Ovary (tissue), 9 donors: ENCODE measurements around the gene ROMO1. TPM values are rescaled to one million over a fixed set of nuclear protein-coding genes. Genes with fewer than 3 reads are reported as not detected.

Experiments
- DNase-seq, 5 donors: peaks; one replicate each; pipeline ENCODE4 v3.0.0-alpha.2; 2019 to 2020
- H3K27ac ChIP-seq, 2 donors: fragments of 200-600 bp; one replicate each; pipeline versions ENCODE4 v1.5.1 to v1.8.0; 2019 to 2022
- H3K27me3 ChIP-seq: fragments of 200-600 bp; one replicate; pipeline ENCODE4 v1.8.0; 2022
- H3K36me3 ChIP-seq: fragments of 200-600 bp; sonication (generic); one replicate; pipeline ENCODE4 v1.5.1; 2019
- H3K4me1 ChIP-seq: one replicate; pipeline ENCODE4 v1.8.1; 2013; ENCODE audit warnings: mild to moderate bottlenecking, moderate library complexity; ENCODE audit not compliant: insufficient read depth
- H3K4me3 ChIP-seq: fragments of 200-600 bp; sonication (generic); one replicate; pipeline ENCODE4 v1.5.1; 2017
- H3K9me3 ChIP-seq, 2 donors: fragments of 200-600 bp in 1 of 2; sonication (generic) in 1 of 2; one replicate each; pipeline versions ENCODE4 v1.5.1 to v1.8.1; 2013 to 2019; ENCODE audit warnings: mild to moderate bottlenecking in 1 of 2, moderate library complexity in 1 of 2
- EP300 ChIP-seq: sonication (generic); formaldehyde crosslinking; IDR thresholded peaks from one replicate; pipeline ENCODE4 v1.6.1; 2017; ENCODE audit warnings: antibody characterized with exemption
- POLR2A ChIP-seq: fragments of 450-650 bp; IDR thresholded peaks from one replicate; pipeline ENCODE4 v1.6.1; 2017; ENCODE audit warnings: antibody characterized with exemption, mild to moderate bottlenecking, moderate library complexity
- WGBS, 3 donors: extraction: QIAGEN DNeasy Blood & Tissue Kit in 1 of 3; methylation state at CpG; one replicate each; pipeline versions ENCODE4 v1.1.5 to v1.1.7; 2013 to 2017; 5-methylcytosine and 5-hydroxymethylcytosine counted together
- intact Hi-C, 4 donors: fragments of 100-400 bp; cut with DNase I; formaldehyde crosslinking; loops; one replicate each; pipeline versions ENCODE4 v1.11.0 to v1.15.1; 2022 to 2023
- polyA plus RNA-seq, 2 donors: library from polyadenylated mRNA; stranded (reverse); fragments of 200-250 nt in 1 of 2; fragments of 350-450 nt in 1 of 2; fragmentation: Illumina TruSeq in 1 of 2; extraction: RNeasy Lipid Tissue Mini Kit (QIAGEN cat#74804) in 1 of 2; gene quantifications; one replicate each; pipeline ENCODE4 v1.2.3, GENCODE V29; 2013 to 2014
- total RNA-seq, 7 donors: library from RNA; depleted of rRNA in 2 of 7; stranded (reverse); fragments of >200 nt in 2 of 7; fragmentation: NEBNext Ultra II Directional in 3 of 7; extraction: Animal tissue kit (Norgen Biotek cat#: 25700) in 3 of 7; gene quantifications; one replicate each; pipeline versions ENCODE4 v1.1.0 to v1.2.4, GENCODE V29; 2016 to 2023
- TF ChIP-seq, protein P1 (sequence below), 3 donors: fragments of 450-650 bp in 2 of 3; fragments of 200-600 bp in 1 of 3; IDR thresholded peaks; one replicate each; pipeline versions ENCODE4 v1.5.1 to v1.8.0; 2016 to 2022; ENCODE audit warnings: antibody characterized with exemption in 3 of 3, mild to moderate bottlenecking in 1 of 3
- donor health status: DM: no; HTN: no; CAD: no; lungs with moderate emphysema.
- donor health status: DM: no; HTN: no; CAD: no.
- donor health status: Bipolar disorder and iron deficiency.
- donor health status: DM: yes; HTN: yes; CAD: no.
- donor health status: DM: no; HTN: no; CAD: no.
- donor health status: DM: yes; HTN: yes; CAD: no.

The ROMO1 gene
- total and polyA plus RNA-seq, 9 donors, result 23.2 to 404 (median 112) TPM

DNA sequence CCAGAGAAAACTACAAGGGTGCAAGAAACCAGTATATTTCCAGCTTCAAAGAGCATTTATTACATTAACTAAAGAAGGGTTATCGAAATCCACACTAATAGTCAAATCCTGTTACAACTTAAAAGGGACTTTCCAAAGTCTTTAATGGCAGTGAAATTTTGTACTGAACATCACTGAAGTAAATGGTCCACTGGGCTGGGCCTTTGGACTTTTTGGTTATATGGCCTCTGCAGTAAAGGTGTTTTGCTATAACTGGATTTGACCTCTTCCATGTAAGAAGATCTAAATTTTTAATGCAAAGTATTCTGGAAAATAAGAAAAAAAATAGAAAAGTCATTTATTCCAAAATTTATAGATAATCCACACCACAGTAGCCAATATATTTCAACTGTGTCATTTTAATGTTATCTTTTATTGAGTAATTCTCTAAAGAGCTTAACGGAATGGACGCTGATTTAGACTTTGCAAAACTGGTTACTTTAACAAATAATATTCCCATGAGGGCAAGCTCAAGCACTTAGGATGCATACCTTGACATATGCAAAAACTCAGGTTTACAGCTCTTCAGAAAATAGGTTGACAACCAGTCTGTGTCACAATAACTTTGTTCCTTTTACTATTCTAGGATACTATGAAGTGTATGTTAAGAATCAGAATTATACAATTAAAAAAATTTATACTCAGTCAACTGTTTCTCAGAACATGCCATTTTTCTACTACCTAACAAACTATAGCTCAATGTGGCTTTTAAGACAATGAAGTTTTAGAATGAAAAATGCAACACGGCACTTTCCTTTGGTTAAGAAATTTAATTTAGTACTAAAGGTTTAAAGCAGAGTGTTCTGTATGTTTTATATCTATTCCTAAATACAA, 35.8 kb downstream of the ROMO1 start:
- intact Hi-C loops, result loop anchor here in 2 of 4 donors (5.0 to 10.0 kb wide), 2 partner anchors 33 to 150 kb away; no protein-coding TSS in a partner anchor
- Histone ChIP-seq H3K27ac (no peak overlapping the region), H3K4me3 (no peak overlapping the region), H3K27me3 (no peaks in the 10 kb centered on the region), H3K36me3 (no peaks in the 10 kb centered on the region), H3K4me1 (peaks cover 12% of the 10 kb centered on the region), H3K9me3 (no peaks in the 10 kb centered on the region)
- 53 to 61% (median 57%) methylated on average over 4 of the region's 4 CpGs for WGBS, 3 donors
- DNase-seq, result no peak
- TF ChIP-seq, protein P1, sequence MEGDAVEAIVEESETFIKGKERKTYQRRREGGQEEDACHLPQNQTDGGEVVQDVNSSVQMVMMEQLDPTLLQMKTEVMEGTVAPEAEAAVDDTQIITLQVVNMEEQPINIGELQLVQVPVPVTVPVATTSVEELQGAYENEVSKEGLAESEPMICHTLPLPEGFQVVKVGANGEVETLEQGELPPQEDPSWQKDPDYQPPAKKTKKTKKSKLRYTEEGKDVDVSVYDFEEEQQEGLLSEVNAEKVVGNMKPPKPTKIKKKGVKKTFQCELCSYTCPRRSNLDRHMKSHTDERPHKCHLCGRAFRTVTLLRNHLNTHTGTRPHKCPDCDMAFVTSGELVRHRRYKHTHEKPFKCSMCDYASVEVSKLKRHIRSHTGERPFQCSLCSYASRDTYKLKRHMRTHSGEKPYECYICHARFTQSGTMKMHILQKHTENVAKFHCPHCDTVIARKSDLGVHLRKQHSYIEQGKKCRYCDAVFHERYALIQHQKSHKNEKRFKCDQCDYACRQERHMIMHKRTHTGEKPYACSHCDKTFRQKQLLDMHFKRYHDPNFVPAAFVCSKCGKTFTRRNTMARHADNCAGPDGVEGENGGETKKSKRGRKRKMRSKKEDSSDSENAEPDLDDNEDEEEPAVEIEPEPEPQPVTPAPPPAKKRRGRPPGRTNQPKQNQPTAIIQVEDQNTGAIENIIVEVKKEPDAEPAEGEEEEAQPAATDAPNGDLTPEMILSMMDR (IDR thresholded peaks at IDR 0.05), result no peak
- TF ChIP-seq EP300 (no peak), POLR2A (no peak)

- TF ChIP-seq, protein P1 (IDR thresholded peaks at IDR 0.05), result no peak
- TF ChIP-seq POLR2A (no peak), EP300 (no peak)
- Histone ChIP-seq H3K4me3 (no peak overlapping the region), H3K27me3 (no peaks in the 10 kb centered on the region), H3K27ac (no peak overlapping the region), H3K36me3 (no peaks in the 10 kb centered on the region), H3K4me1 (peaks cover 12% of the 10 kb centered on the region), H3K9me3 (no peaks in the 10 kb centered on the region)
- 32 to 39% (median 37%) methylated on average over 7 of the region's 7 CpGs for WGBS, 3 donors
- no peak for DNase-seq
- intact Hi-C loops, result loop anchor here in 2 of 4 donors (5.0 to 10.0 kb wide), 2 partner anchors 34 to 149 kb away; no protein-coding TSS in a partner anchor
Observed at GRCh38 chr20:35735826-35736470, 36.7 kb downstream of the ROMO1 start.

- H3K27ac ChIP-seq, result no peak overlapping the region
- peaks cover 8% of the 10 kb centered on the region for H3K4me1 ChIP-seq
- intact Hi-C loops, result loop anchor here in 2 of 4 donors (5.0 to 10.0 kb wide), 2 partner anchors 36 to 147 kb away; no protein-coding TSS in a partner anchor
- no peaks in the 10 kb centered on the region for H3K36me3 ChIP-seq
- H3K27me3 ChIP-seq, result no peaks in the 10 kb centered on the region
- no peaks in the 10 kb centered on the region for H3K9me3 ChIP-seq
- no peak for TF ChIP-seq EP300
- TF ChIP-seq POLR2A, result no peak
- TF ChIP-seq, protein P1 (IDR thresholded peaks at IDR 0.05), result no peak
- H3K4me3 ChIP-seq, result no peak overlapping the region
- WGBS, 3 donors, result 90 to 93% (median 93%) methylated on average over 15 of the region's 15 CpGs
- no peak for DNase-seq
Observed at GRCh38 chr20:35737865-35738333, 38.7 kb downstream of the ROMO1 start.

DNA sequence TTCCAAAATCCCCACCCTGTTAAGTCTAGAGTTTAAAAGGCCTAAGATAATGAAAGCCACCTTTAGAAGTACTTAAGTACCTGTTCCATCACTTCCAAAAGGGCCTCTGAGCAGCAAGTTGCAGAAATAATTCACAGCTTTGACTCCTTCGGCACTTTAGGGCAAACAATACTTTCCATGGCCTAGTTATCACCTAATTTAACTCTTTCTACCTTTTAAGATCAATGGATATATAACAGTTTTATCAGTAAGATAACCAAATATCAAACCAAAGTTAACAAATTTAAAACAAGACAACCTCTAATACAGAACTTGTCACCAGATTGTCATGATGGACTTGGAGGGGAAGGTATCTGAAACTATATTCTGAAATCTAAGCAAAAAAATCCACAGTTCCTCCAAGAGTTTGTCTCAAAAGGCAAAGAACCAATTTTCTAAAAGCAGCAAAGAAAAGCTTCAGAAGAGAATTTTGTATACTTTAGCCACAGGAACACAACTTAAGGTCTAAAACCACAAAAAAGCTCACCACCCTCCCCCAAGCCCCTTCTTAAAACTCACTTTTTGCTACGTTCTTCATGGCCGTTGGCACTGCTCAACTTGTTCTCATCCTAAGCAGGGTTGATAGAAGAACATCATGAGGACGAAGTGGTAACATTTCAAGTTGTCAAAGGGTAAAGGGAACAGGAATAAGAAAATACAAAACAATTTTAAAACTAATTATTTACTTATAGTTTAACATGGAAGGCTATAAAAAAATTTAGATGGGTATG, 39.4 kb downstream of the ROMO1 start:
- peaks cover 4% of the 10 kb centered on the region for H3K4me1 ChIP-seq

More for the DNA sequence above, 39.4 kb downstream of the ROMO1 start:
- DNase-seq, result no peak
- no peaks in the 10 kb centered on the region for H3K27me3 ChIP-seq
- H3K9me3 ChIP-seq, result no peaks in the 10 kb centered on the region
- H3K27ac ChIP-seq, result no peak overlapping the region
- 31 to 38% (median 36%) methylated on average over 4 of the region's 4 CpGs for WGBS, 3 donors
- TF ChIP-seq POLR2A (no peak), EP300 (no peak)
- TF ChIP-seq, protein P1 (IDR thresholded peaks at IDR 0.05), result no peak
- intact Hi-C loops, result loop anchor here in 2 of 4 donors (5.0 to 10.0 kb wide), 2 partner anchors 36 to 146 kb away; no protein-coding TSS in a partner anchor
- H3K36me3 ChIP-seq, result no peaks in the 10 kb centered on the region
- no peak overlapping the region for H3K4me3 ChIP-seq
